ENCODE data around the gene PSMC6. TPM values are rescaled to one million over a fixed set of nuclear protein-coding genes. Genes with fewer than 3 reads are reported as not detected.
A peak's percentile ranks its signal among the peaks of the same experiment; 100 is the strongest.

The PSMC6 gene
- total and polyA plus RNA-seq, 2 of the 8 experiments (the other 6 are each of a cell fraction or from before 2014, with no cell fraction given) = 45.1 to 107 TPM

- TF ChIP-seq CHD7 (IDR thresholded peaks at IDR 0.05; ENCODE audit: insufficient replicate concordance, low read length) = no peak
- no peak for TF ChIP-seq ATF3 (IDR thresholded peaks at IDR 0.05; ENCODE audit: insufficient read depth, low read depth, low read length)
- TF ChIP-seq TEAD4 (IDR thresholded peaks at IDR 0.05; ENCODE audit: low read depth, low read length) = no peak
- TF ChIP-seq TAF7 (optimal IDR thresholded peaks at IDR 0.05; ENCODE audit: borderline replicate concordance, low read depth, low read length) = peak; percentile 39
- peak; percentile 96 for TF ChIP-seq ASH2L (IDR thresholded peaks at IDR 0.05; ENCODE audit: low read length)
- TF ChIP-seq TAF1 (IDR thresholded peaks at IDR 0.05; ENCODE audit: low read depth, low read length) = peak; percentile 83
Observed at GRCh38 chr14:52729925-52730708, 23.1 kb downstream of the PSMC6 start, which contains the start of gene STYX (continued).

Measured in H1 (cell line).